NB4 (cell line): ENCODE results near the gene IL17A.
A peak's percentile ranks its signal among the peaks of the same experiment; 100 is the strongest.

Source experiments
- DNase-seq: peaks from one replicate; pipeline ENCODE4 v3.0.0; 2010; ENCODE audit warnings: low read depth
- H3K4me3 ChIP-seq: one replicate; pipeline ENCODE4 v1.5.1; 2011; ENCODE audit warnings: mild to moderate bottlenecking, low read depth, low read length, moderate library complexity
- CTCF ChIP-seq: IDR thresholded peaks from one replicate; pipeline ENCODE4 v1.5.1; 2012; ENCODE audit warnings: low read depth, low read length
- MAX ChIP-seq: IDR thresholded peaks from 2 replicates; pipeline ENCODE4 v1.6.1; 2011; ENCODE audit warnings: low read depth, low read length
- MYC ChIP-seq: IDR thresholded peaks from 2 replicates; pipeline ENCODE4 v1.6.1; 2011; ENCODE audit warnings: low read depth, low read length
- POLR2A ChIP-seq: IDR thresholded peaks from 2 replicates; pipeline ENCODE4 v1.6.1; 2011; ENCODE audit warnings: mild to moderate bottlenecking; ENCODE audit not compliant: insufficient read length; ENCODE audit errors: extremely low read depth

The IL17A gene

GRCh38 chr6:52152070-52152423 lies 34.1 kb upstream of the IL17A start:
- DNase-seq, result no peak
- no peak overlapping the region for H3K4me3 ChIP-seq
- TF ChIP-seq POLR2A, result no peak
- no peak for TF ChIP-seq MAX
- no peak for TF ChIP-seq MYC

DNA sequence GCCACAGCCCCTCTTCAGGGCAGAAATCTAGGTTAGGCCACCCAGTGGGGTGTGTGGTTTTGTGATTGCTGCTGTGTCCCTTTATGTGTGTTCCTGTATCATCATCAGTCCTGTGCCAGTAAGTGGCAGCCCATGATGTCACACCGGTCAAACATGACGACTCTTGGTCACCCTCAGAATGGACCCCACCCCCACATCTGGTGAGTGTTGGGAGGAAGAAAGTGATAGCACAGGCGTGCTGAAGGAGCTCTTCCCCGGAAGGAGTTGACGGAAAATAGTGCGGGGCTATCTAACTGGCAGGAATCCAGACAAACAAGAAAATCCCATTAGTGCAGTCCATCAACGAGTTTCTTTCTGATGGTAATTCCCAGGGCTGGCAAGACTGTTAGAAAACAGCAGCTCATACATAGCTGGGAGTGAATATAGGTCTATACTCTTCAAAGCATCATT lies 33.4 kb upstream of the IL17A start:
- no peak for DNase-seq
- no peak overlapping the region for H3K4me3 ChIP-seq
- no peak for TF ChIP-seq CTCF
- no peak for TF ChIP-seq MYC
- TF ChIP-seq POLR2A, result no peak
- no peak for TF ChIP-seq MAX

DNA sequence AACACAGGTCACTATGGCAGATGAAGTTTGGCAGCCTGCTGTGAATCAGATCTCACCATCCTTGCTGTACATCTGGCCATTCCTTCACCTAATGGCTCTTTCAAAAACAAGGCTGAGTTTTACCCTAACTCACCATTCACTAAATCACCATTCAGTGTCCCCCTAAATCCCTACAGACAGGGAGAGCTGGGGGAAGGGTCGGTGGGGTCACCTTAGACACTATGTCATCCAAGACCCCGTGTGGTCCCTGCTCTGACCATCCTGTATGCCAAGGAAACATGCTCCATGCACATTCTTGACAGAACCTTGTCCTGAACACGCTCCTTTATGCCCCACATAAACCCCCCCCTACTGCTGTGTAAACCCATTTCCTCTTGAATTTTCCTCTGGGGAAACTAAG lies 31.8 kb upstream of the IL17A start:
- TF ChIP-seq MAX (no peak), CTCF (no peak), MYC (no peak), POLR2A (no peak)
- DNase-seq, result no peak
- H3K4me3 ChIP-seq, result no peak overlapping the region

- TF ChIP-seq MAX (0 out of 2 replicates have a peak, but pooled peaks have one; percentile 17), POLR2A (no peak)
- DNase-seq, result peak; percentile 65
- no peak overlapping the region for H3K4me3 ChIP-seq
Observed at GRCh38 chr6:52155791-52156576, 30.2 kb upstream of the IL17A start.

DNA sequence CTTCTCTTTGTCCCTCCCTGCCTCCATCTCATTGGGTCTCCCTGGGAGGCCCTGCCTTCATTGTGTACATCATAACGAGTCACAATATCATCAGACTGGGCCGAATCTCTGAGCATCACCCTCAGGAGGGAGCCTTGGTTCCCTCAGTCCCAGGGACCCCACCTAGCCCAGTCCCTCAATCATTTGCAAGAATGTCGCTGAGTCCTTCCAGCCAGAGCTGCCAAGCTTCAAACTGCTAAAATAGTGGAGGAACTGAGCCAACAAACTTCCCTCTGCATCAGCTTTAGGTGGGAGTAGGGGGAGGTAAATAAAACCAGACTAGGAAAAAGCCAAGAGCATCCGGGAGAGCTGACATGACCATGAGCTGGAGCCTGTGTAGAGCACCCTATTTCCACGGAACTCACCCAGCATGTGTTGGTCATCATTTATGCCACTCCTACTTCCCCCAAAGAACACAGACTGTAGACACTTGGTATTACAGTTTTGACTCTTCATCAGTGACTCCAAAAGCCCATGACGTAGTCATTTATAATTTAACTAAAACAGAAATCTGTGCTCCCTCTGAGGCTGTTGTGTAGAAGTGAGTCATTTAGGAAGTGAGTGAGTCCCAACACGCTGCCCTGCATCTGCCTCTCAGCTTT lies 28.8 kb upstream of the IL17A start:
- DNase-seq, result no peak
- H3K4me3 ChIP-seq, result no peak overlapping the region
- TF ChIP-seq CTCF (no peak), POLR2A (no peak), MAX (no peak), MYC (no peak)

DNA sequence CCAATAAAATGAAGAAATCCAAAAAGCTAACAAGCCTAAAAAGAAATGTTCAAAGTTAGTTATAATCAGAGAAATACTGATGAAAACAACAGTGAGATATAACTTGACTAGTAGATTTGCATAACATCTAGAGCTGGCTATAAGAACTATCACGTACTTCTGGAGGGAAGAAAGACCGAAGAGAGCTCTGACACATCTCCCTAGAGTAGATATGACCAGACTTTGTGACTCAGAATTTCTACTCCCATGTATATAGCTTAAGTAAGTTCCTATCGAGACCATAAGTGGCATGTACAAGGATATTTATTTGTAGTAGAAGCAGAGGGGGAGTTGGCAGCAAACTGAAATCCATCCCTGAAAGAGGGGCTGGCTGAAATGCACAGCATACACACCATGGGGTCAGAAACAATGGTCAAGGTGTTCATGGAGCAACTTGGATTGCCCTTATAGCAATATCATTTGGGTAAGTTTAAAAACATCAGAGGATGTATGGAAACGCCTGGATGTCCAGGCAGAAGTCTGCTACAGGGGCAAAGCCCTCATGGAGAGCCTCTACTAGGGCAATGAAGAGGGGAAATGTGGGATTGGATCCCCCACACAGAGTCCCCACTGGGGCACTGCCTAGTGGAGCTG lies 25.6 kb upstream of the IL17A start:
- no peak for TF ChIP-seq CTCF
- no peak for TF ChIP-seq MAX
- no peak for TF ChIP-seq POLR2A
- no peak overlapping the region for H3K4me3 ChIP-seq
- DNase-seq, result no peak
